ENCODE data around the gene ARRB2.

GRCh38 chr17:4743898-4744297 lies 33.5 kb downstream of the ARRB2 start:
- TF ChIP-seq CTCF (IDR thresholded peaks at IDR 0.05) (no peak), POLR2A (IDR thresholded peaks at IDR 0.05) (no peak)
